ENCODE measurements around the gene VGLL4.

VGLL4 gene

GRCh38 chr3:11563159-11563864 is 80.4 kb downstream of the VGLL4 start:
- DNase-seq = no peak

DNA sequence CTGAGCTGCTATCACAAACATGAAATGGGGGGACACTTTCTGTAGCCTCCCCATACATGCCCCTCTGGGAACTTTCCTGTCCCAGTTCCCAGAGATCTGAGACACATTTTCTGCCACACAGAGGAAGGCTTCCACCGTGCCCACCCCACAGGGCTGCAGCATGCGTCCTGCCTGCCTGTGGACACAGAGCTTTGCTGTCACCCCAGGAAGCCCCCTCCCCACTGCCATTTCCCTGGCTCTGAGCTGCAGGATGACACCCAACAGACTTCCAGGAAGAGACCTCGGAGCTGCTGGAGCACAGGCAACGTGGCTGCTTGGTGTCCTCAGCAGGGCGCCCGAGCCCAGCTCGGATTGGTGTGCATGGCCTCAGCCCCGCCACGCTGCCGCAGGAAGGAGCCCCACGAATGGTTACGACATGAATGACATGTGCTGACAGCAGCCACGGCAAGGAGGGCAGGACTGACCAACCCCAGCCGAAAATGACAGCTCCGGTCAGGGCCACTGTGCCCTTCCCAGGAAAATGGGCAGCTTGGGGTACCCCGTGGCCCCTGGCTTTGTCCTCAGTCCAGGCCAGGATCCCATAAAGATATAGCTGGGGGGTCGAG is 81.3 kb downstream of the VGLL4 start:
- no peak for DNase-seq

- DNase-seq = no peak
Measured at GRCh38 chr3:11560746-11561145, 83.0 kb downstream of the VGLL4 start.

DNA sequence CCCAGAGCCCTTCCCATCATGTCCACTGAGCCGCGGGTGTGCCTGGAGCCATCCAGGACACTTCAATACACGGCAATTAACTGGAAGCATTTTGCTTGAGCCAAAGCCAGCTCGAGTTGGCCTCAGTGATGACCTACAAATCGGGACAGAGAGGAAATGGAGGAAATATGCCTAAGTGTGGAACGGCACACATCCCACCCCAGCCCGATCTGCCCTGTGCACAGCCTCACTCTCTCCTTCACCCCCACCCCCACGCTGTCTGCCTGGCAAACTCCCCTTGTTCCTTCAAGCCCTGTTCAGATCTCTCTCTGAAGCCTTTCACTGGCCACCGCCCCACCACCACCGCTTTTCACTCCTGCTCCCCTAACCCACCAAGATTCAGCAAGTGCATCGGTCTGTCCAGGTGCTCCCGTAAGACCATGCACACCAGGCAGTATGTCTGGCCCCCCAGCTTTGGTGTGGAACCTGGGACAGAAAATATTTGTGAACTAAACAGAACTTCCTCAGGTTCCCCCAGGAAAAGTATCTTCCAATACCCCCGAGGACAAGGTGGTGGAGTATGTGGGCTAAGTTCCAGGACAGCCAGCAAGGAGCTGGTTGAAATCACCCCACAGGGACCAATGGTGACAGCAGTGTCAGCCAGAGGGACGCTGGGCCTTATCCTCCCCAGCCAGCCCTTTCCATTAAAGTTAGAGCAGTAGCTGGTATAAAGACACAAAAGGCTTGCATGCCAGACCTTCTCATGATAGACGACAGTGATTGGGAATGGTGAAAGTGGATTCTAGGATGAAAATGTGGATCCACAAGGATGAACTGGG is 83.7 kb downstream of the VGLL4 start:
- DNase-seq = no peak

DNA sequence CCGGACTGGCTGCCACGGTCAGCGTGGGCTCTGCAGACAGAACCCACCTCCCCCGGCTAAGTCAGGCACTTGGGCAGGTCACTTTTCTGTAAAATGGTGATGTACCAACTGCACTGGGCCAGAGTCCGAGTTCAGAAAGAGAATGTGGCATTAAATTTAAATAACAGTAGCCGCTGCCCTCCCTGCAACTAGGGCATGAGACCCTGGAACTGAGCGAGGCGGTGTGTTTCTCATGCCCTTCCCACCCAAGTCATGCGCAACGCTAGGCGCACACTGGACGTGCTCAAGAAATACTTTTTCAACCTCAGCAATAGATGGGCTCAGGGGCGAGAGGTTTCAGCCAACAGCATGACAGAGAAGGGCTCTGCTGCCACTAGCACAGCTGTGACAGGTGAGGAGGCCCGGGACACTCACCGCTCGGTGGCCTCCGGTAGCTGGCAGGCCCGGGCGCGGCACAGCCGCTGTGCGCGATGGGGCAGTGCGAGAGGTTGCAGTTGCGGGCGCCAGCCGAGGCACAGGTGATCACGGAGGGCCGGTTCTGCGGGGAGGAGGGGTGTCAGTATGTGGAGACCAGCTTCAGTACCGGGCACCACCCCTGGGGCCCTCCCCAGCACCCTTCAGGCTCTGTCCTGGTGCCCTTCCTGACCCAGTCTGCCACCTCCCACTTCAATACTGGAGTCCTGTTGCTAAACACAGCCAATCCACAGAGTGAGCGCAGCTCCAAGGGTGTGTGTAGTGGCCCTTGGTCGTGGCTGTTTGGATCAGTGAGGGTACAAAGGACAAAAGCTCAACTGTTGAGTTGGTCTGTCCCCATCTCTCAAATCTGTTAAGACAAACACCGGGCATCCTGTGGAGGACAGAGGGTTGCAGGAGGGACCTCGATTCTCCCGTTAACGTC is 84.5 kb downstream of the VGLL4 start:
- DNase-seq = no peak

- DNase-seq = no peak
Measured at GRCh38 chr3:11558411-11558903, 85.3 kb downstream of the VGLL4 start.

GRCh38 chr3:11558002-11558401 is 85.7 kb downstream of the VGLL4 start:
- no peak for DNase-seq

GRCh38 chr3:11556851-11557644 is 86.7 kb downstream of the VGLL4 start:
- no peak for DNase-seq

DNA sequence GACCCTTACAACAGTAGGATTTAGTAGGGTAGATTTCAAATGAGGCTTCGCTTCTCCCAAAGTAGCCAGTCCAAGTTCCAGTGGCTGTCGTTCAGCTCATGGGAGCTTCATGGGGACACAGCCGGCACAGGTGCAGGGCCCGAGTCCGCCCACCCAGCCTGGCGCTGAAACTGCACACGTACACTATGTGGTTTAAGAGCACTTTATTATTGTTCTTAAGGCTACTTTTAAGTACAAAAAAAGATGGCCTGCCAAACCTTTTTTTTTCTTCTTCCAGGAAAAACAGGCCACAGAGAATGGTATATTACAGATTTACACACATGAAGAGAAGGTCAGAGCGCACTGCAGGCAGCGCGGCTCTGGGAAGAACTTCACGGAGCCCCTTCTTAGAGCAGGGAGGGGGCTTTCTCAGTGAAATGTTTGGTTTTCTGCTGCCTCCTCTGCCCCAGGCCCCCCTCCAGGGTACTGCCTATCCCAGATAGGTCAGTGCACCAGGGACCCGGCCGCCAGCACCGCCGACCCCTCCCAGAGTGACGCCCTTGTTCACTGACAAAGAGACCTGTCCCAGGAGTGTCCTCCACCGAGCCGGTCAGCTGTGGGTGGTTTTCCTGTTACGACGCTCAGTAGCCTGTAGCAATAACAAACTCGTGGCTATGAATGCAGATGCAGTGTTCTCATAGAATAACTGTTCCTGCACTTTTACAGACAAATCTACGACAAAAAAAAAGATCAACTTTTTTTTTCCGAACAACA is 87.7 kb downstream of the VGLL4 start:
- DNase-seq = no peak

- no peak for DNase-seq
Measured at GRCh38 chr3:11555211-11555782, 88.4 kb downstream of the VGLL4 start.

DNA sequence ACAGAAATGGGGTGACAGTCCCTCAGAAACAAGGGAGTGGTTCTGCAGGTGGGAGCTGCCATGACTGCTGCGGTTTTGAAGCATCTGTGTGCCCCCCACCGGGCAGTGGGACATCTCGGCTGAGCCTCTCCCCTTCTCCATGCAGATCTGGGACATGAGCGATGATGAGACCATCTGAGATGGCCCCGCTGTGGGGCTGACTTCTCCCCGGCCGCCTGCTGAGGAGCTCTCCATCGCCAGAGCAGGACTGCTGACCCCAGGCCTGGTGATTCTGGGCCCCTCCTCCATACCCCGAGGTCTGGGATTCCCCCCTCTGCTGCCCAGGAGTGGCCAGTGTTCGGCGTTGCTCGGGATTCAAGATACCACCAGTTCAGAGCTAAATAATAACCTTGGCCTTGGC is 89.0 kb downstream of the VGLL4 start:
- no peak for DNase-seq

GRCh38 chr3:11554236-11554610 is 89.5 kb downstream of the VGLL4 start:
- DNase-seq = no peak

GRCh38 chr3:11553436-11554235 is 90.1 kb downstream of the VGLL4 start:
- no peak for DNase-seq

DNA sequence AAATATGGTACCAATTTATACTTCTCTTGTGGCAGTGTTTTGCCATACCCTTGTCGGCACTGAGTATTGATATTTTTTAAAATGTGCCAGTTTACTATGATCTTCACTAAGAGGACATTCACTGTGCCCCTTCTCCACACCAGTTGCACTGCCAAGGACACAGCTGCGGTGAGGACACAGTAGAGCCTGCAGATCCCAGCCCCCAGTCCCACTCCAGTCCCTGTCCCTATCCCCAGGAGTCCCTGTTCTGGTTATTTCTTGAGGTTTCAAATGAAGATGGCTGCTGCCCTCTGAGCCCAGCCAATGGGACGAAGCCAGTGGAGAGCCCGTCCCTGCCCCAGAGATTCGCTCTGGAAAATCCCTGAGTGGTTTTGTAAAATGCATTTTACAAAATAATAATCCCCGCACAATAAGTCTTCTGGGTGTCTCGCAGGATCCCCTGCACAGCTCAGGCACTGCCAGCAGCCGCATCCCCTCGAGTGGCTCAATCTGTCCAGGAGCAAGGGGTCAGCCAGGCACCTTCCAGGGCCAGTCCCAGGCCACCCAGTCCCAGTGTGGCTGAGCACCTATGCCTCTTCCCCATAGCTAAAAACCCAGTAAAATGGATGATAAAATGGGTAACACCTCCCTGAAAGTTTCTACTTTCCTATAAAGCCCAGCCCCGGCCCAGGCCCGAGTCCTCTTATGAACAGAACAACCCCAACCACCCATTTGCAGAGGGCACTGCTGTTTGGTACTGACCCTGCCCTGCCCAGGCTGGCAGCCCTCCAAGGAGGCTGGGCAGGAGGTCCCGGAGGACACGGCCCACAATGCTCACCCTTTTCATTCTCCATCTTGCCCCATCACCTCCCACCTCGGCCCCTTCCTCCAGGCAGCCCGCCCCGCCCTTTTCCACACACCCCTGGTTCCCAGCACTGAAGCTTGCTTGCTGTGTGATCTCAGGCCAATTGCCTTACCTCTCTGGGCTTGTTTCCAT is 91.1 kb downstream of the VGLL4 start:
- DNase-seq = no peak

DNA sequence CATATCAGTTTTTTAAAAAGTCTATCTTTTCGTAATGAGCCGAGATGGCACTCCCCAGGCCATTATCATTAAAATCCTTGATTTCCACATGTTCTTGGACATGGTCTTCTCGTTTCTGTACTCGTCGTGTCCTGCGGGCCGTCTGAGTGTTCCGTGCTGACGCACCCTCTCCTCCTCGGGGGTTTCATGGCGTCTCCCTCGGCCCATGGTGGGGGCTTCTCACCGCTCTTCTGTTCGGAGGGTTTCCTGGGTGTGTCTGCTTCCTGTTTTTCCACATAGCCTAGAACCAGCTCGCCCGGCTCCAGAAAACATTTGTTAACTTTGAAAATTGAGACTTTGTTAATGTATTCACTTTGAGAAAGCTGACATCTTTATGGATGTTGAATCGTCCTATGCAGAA is 92.7 kb downstream of the VGLL4 start:
- DNase-seq = no peak

DNA sequence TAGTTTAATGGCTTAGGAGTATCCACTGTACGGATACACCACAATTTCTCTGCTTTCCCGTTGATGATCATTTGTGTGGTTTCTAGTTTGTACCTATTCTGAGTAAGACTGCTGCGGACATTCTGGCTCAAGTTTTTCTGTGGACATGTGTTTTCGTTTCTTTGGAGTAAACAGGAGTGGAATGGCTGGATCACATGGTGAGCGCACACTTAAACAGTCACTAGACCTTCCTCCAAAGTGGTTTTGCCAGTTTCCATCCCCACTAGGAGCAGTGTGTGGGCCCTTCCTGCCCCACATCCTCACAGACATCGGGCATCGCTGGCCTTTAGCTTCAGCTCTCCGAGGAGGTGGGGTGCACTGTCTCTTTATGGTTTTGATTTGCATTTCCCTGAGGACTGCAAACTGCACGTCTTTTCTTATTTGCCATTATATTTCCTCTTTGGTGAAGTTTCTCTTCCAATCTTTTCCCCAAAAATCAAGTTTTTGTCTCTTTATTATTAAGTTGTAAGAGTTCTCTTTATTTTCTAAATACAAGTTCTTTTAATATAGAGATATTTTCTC is 94.1 kb downstream of the VGLL4 start:
- no peak for DNase-seq

GRCh38 chr3:11548721-11549131 is 95.0 kb downstream of the VGLL4 start:
- DNase-seq = peak; percentile 4

- no peak for DNase-seq
Measured at GRCh38 chr3:11547498-11547897, 96.2 kb downstream of the VGLL4 start.

Data from NCI-H1694 treated with DMSO at 0.1 percent for 48 hours (cell line).